Right ventricle myocardium inferior (tissue), 1 donor: ENCODE data around the gene MSRB3. TPM values are rescaled to one million over a fixed set of nuclear protein-coding genes. Genes with fewer than 3 reads are reported as not detected.
A peak's percentile ranks its signal among the peaks of the same experiment; 100 is the strongest.
"Not testable (repeated sequence)": the region's sequence is repeated elsewhere in the genome, so short reads cannot be mapped to it uniquely, and the experiment has no call there.

ENCODE experiments used
- ATAC-seq: fragments of 200-7000 bp; cut with Tn5 transposase; one replicate; pipeline ENCODE4 v1.9.1; 2020; ENCODE audit warnings: mild to moderate bottlenecking, moderate library complexity
- DNase-seq: peaks from one replicate; pipeline ENCODE4 v3.0.0; 2021; ENCODE audit errors: missing footprints
- intact Hi-C: fragments of 100-400 bp; cut with DNase I; formaldehyde crosslinking; loops from one replicate; pipeline ENCODE4 v1.11.0; 2022
- total RNA-seq: library from RNA; stranded (reverse); fragmentation: NEBNext Ultra II Directional; extraction: Animal tissue kit (Norgen Biotek cat#: 25700); gene quantifications from one replicate; pipeline ENCODE4 v1.2.1, GENCODE V29; 2021
- donor health status: DM: no; HTN: yes; CAD: no; lungs with severe emphysema.

MSRB3 gene
- total RNA-seq, 1 donor from 2014 or later = 148 TPM

- ATAC-seq (no peak), DNase-seq (no peak)
- intact Hi-C loops = no loop called here
Observed at GRCh38 chr12:65280306-65280705, 1.8 kb downstream of the MSRB3 start.

GRCh38 chr12:65282840-65283239, 4.4 kb downstream of the MSRB3 start:
- intact Hi-C loops = no loop called here
- DNase-seq = no peak

GRCh38 chr12:65285532-65285931, 7.0 kb downstream of the MSRB3 start:
- ATAC-seq = not testable (repeated sequence)

More at GRCh38 chr12:65282840-65283239, 4.4 kb downstream of the MSRB3 start:
- no peak for ATAC-seq

GRCh38 chr12:65287426-65287825, 8.9 kb downstream of the MSRB3 start:
- ATAC-seq = no peak
- intact Hi-C loops = no loop called here
- no peak for DNase-seq

More at GRCh38 chr12:65285532-65285931, 7.0 kb downstream of the MSRB3 start:
- DNase-seq, intact Hi-C loops: not testable (repeated sequence)

GRCh38 chr12:65292241-65292640, 13.8 kb downstream of the MSRB3 start:
- ATAC-seq (no peak), DNase-seq (no peak)
- intact Hi-C loops = no loop called here

- no peak for ATAC-seq
- intact Hi-C loops = no loop called here
Observed at GRCh38 chr12:65293735-65294134, 15.3 kb downstream of the MSRB3 start.

GRCh38 chr12:65294641-65295262, 16.3 kb downstream of the MSRB3 start:
- ATAC-seq = no peak
- DNase-seq = no peak
- intact Hi-C loops = no loop called here

More at GRCh38 chr12:65293735-65294134, 15.3 kb downstream of the MSRB3 start:
- no peak for DNase-seq

GRCh38 chr12:65296508-65297265, 18.2 kb downstream of the MSRB3 start:
- no peak for ATAC-seq
- intact Hi-C loops = no loop called here
- no peak for DNase-seq

- ATAC-seq (no peak), DNase-seq (no peak)
- intact Hi-C loops = no loop called here
Observed at GRCh38 chr12:65300097-65300496, 21.6 kb downstream of the MSRB3 start.

- ATAC-seq = peak; percentile 71
- DNase-seq = no peak
- intact Hi-C loops = no loop called here
Observed at GRCh38 chr12:65300679-65301349, 22.3 kb downstream of the MSRB3 start.

- intact Hi-C loops = no loop called here
- ATAC-seq (no peak), DNase-seq (no peak)
Observed at GRCh38 chr12:65302891-65303290, 24.4 kb downstream of the MSRB3 start.

GRCh38 chr12:65305346-65305950, 27.0 kb downstream of the MSRB3 start:
- ATAC-seq (no peak), DNase-seq (no peak)
- intact Hi-C loops = no loop called here

GRCh38 chr12:65306366-65307168, 28.1 kb downstream of the MSRB3 start:
- intact Hi-C loops = no loop called here
- peak; percentile 86 for ATAC-seq

GRCh38 chr12:65307169-65307501, 28.7 kb downstream of the MSRB3 start:
- intact Hi-C loops = no loop called here
- no peak for DNase-seq
- no peak for ATAC-seq

More at GRCh38 chr12:65306366-65307168, 28.1 kb downstream of the MSRB3 start:
- DNase-seq = peak; percentile 82

GRCh38 chr12:65308006-65308405, 29.5 kb downstream of the MSRB3 start:
- intact Hi-C loops = no loop called here
- DNase-seq (no peak), ATAC-seq (no peak)

GRCh38 chr12:65308601-65309071, 30.2 kb downstream of the MSRB3 start:
- intact Hi-C loops = no loop called here
- ATAC-seq (no peak), DNase-seq (no peak)

GRCh38 chr12:65311260-65311659, 32.8 kb downstream of the MSRB3 start:
- no peak for ATAC-seq
- DNase-seq = no peak
- intact Hi-C loops = loop anchor here (10.0 kb wide), 1 partner anchor 364 kb away; no protein-coding TSS in a partner anchor

- DNase-seq (no peak), ATAC-seq (no peak)
- intact Hi-C loops = loop anchor here (10.0 kb wide), 1 partner anchor 361 kb away; no protein-coding TSS in a partner anchor
Observed at GRCh38 chr12:65313719-65314317, 35.3 kb downstream of the MSRB3 start.
